SK-N-SH (cell line): Measurements from ENCODE around the gene WNK2. TPM values are rescaled to one million over a fixed set of nuclear protein-coding genes. Genes with fewer than 3 reads are reported as not detected.

Experiments
- CTCF ChIA-PET: fragments of 300-600, 350-600 bp; formaldehyde crosslinking; extraction: SDS; loops from one replicate; lab custom pipeline; 2021; lab: Yijun Ruan, JAX
- POLR2A ChIA-PET: fragments of 350-600 bp; sonication (Branson Sonifier 250); formaldehyde crosslinking; extraction: SDS; loops from one replicate; lab custom pipeline; 2020; ENCODE audit warnings: antibody characterized with exemption, inconsistent platforms; lab: Yijun Ruan, JAX
- DNase-seq: peaks from one replicate; pipeline ENCODE4 v3.0.0; 2012
- H2AFZ ChIP-seq: fragments of 200-600 bp; sonication (generic); 2 replicates; pipeline ENCODE4 v1.8.1; 2016; ENCODE audit warnings: antibody characterized with exemption, mild to moderate bottlenecking, low read depth
- H3F3A ChIP-seq: fragments of 200-600 bp; sonication (generic); replicated peaks from 2 replicates; pipeline ENCODE3; 2016; ENCODE audit warnings: antibody characterized with exemption, mild to moderate bottlenecking; ENCODE audit not compliant: insufficient read depth
- H3K27ac ChIP-seq, 2 experiments: fragments of 200-500 bp in 1 of 2; fragments of 200-600 bp in 1 of 2; sonication (Bioruptor generic) in 1 of 2; sonication (generic), shearing (Covaris generic) in 1 of 2; 2 replicates each; pipeline versions ENCODE4 v1.5.1 to v1.6.1; 2014 to 2016; ENCODE audit warnings: low read depth in 2 of 2, inconsistent platforms in 1 of 2, low read length in 1 of 2, mild to moderate bottlenecking in 1 of 2, mixed read lengths in 1 of 2
- H3K27me3 ChIP-seq: fragments of 200-600 bp; sonication (generic), shearing (Covaris generic); 2 replicates; pipeline ENCODE4 v1.6.1; 2016; ENCODE audit warnings: mixed run types; ENCODE audit not compliant: insufficient read depth
- H3K36me3 ChIP-seq, 2 experiments: fragments of 200-500 bp in 1 of 2; fragments of 200-600 bp in 1 of 2; sonication (Bioruptor generic) in 1 of 2; sonication (generic) in 1 of 2; replicated peaks in 1 of 2; 2 replicates each; pipeline versions ENCODE3 to v1.5.1; 2014 to 2016; ENCODE audit warnings: low read length in 1 of 2, mild to moderate bottlenecking in 1 of 2; ENCODE audit not compliant: insufficient read depth in 2 of 2, control insufficient read depth in 1 of 2
- H3K4me1 ChIP-seq, 2 experiments: fragments of 200-500 bp in 1 of 2; fragments of 200-600 bp in 1 of 2; sonication (Bioruptor generic) in 1 of 2; sonication (generic), shearing (Covaris generic) in 1 of 2; 2 replicates each; pipeline versions ENCODE4 v1.5.1 to v1.6.1; 2014 to 2016; ENCODE audit warnings: low read depth in 1 of 2, low read length in 1 of 2, mixed run types in 1 of 2; ENCODE audit not compliant: insufficient read depth in 2 of 2, control insufficient read depth in 1 of 2
- H3K4me2 ChIP-seq: fragments of 200-600 bp; sonication (generic), shearing (Covaris generic); 2 replicates; pipeline ENCODE4 v1.6.1; 2017; ENCODE audit warnings: mixed run types
- H3K4me3 ChIP-seq, 2 experiments: fragments of 200-500 bp in 1 of 2; fragments of 200-600 bp in 1 of 2; sonication (Bioruptor generic) in 1 of 2; sonication (generic), shearing (Covaris generic) in 1 of 2; 2 replicates each; pipeline versions ENCODE4 v1.5.1 to v1.8.1; 2014 to 2016; ENCODE audit warnings: low read depth in 2 of 2, inconsistent platforms in 1 of 2, low read length in 1 of 2, mild to moderate bottlenecking in 1 of 2, mixed read lengths in 1 of 2, moderate library complexity in 1 of 2
- H3K79me2 ChIP-seq: fragments of 200-600 bp; sonication (generic); 2 replicates; pipeline ENCODE4 v1.8.1; 2017; ENCODE audit warnings: mild to moderate bottlenecking; ENCODE audit not compliant: insufficient read depth
- H3K9ac ChIP-seq: fragments of 200-600 bp; sonication (generic); 2 replicates; pipeline ENCODE4 v1.6.1; 2017; ENCODE audit warnings: mixed run types
- H3K9me2 ChIP-seq: fragments of 200-600 bp; sonication (generic); 2 replicates; pipeline ENCODE4 v1.6.1; 2017; ENCODE audit warnings: mixed run types
- H3K9me3 ChIP-seq: fragments of 200-600 bp; sonication (generic); 2 replicates; pipeline ENCODE4 v1.6.1; 2017; ENCODE audit warnings: mixed run types, mild to moderate bottlenecking, moderate library complexity
- H4K20me1 ChIP-seq: fragments of 200-600 bp; sonication (generic); 2 replicates; pipeline ENCODE4 v1.6.1; 2017; ENCODE audit warnings: mild to moderate bottlenecking, mixed run types; ENCODE audit not compliant: insufficient read depth
- EP300 ChIP-seq, 2 experiments: IDR thresholded peaks; 2 replicates each; pipeline versions ENCODE4 v1.4.0 to v1.6.1; 2012; ENCODE audit warnings: borderline replicate concordance in 1 of 2, low read depth in 1 of 2, low read length in 1 of 2
- EZH2phosphoT487 ChIP-seq: fragments of 200-600 bp; sonication (generic); IDR thresholded peaks from 2 replicates; pipeline ENCODE4 v1.6.1; 2017; ENCODE audit warnings: low read depth, mixed run types, mild to moderate bottlenecking, antibody characterized with exemption, moderate library complexity, borderline replicate concordance
- FOSL2 ChIP-seq: IDR thresholded peaks from 2 replicates; pipeline ENCODE4 v1.4.0; 2012; ENCODE audit warnings: low read depth, mild to moderate bottlenecking, moderate library complexity, borderline replicate concordance
- GABPA ChIP-seq: IDR thresholded peaks from 2 replicates; pipeline ENCODE4 v1.4.0; 2012; ENCODE audit warnings: low read depth, mild to moderate bottlenecking
- MXI1 ChIP-seq: IDR thresholded peaks from 2 replicates; pipeline ENCODE4 v1.6.1; 2012; ENCODE audit warnings: mild to moderate bottlenecking, low read depth, low read length, improper control_type of control experiment
- POLR2AphosphoS5 ChIP-seq: IDR thresholded peaks from 2 replicates; pipeline ENCODE4 v1.6.1; 2012; ENCODE audit warnings: low read depth, low read length
- TAF1 ChIP-seq: IDR thresholded peaks from 2 replicates; pipeline ENCODE4 v1.6.1; 2012; ENCODE audit warnings: low read depth, mild to moderate bottlenecking, low read length, moderate library complexity, borderline replicate concordance
- TEAD4 ChIP-seq: IDR thresholded peaks from 2 replicates; pipeline ENCODE4 v1.4.0; 2012; ENCODE audit warnings: mild to moderate bottlenecking, borderline replicate concordance; ENCODE audit not compliant: insufficient read depth
- YY1 ChIP-seq: IDR thresholded peaks from 2 replicates; pipeline ENCODE4 v1.4.0; 2012; ENCODE audit warnings: low read depth, mild to moderate bottlenecking
- ZBTB33 ChIP-seq: IDR thresholded peaks from 2 replicates; pipeline ENCODE4 v1.4.0; 2012; ENCODE audit warnings: low read depth, borderline replicate concordance
- WGBS: methylation state at CpG from one replicate; pipeline ENCODE4 v1.1.6; 2017; ENCODE audit warnings: low lambda C conversion rate; 5-methylcytosine and 5-hydroxymethylcytosine counted together
- polyA plus RNA-seq, 3 experiments: library from polyadenylated mRNA; depleted of rRNA; stranded (reverse); fragments of >200 nt; gene quantifications; 2 replicates each; pipeline ENCODE4 v1.2.3, GENCODE V29; 2012

The WNK2 gene
- polyA plus RNA-seq, 1 of the 3 experiments (the other 2 are of a cell fraction), result 0.12 TPM

- POLR2A ChIA-PET, result no interaction called here
- H3F3A ChIP-seq, result no peaks in the 10 kb centered on the region
- H4K20me1 ChIP-seq, result no peaks in the 10 kb centered on the region
- H3K27ac ChIP-seq, result no peak overlapping the region
- TF ChIP-seq YY1, result no peak
- no peak for TF ChIP-seq GABPA
- TF ChIP-seq MXI1, result no peak
- no peak for TF ChIP-seq EP300 (IDR thresholded peaks at IDR 0.05; ENCODE audit: borderline replicate concordance in 1 of 2, low read depth in 1 of 2, low read length in 1 of 2)
- no peak for TF ChIP-seq ZBTB33
- TF ChIP-seq FOSL2, result no peak
- no peak for TF ChIP-seq TAF1
- TF ChIP-seq TEAD4, result no peak
- no peaks in the 10 kb centered on the region for H3K9me3 ChIP-seq
- H3K4me3 ChIP-seq, result no peak overlapping the region
- WGBS, result 60% methylated on average over 8 of the region's 8 CpGs
- H3K36me3 ChIP-seq, result no peaks in the 10 kb centered on the region
- peaks cover 0 to 13% of the 10 kb centered on the region in 2 experiments; a peak in 1 of 4 replicates for H3K4me1 ChIP-seq
- no peak overlapping the region for H3K9ac ChIP-seq
- H3K4me2 ChIP-seq, result no peak overlapping the region
- CTCF ChIA-PET, result interaction anchor here (1.1 to 1.4 kb wide), 2 partner anchors 12 to 132 kb away, joined by 3 read pairs; no protein-coding TSS in a partner anchor
- DNase-seq, result no peak
- H2AFZ ChIP-seq, result no peak overlapping the region
- H3K27me3 ChIP-seq, result no peaks in the 10 kb centered on the region
- H3K79me2 ChIP-seq, result no peaks in the 10 kb centered on the region
- H3K9me2 ChIP-seq, result no peaks in the 10 kb centered on the region
Observed at GRCh38 chr9:93170571-93170970, 13.4 kb upstream of the WNK2 start.

- H3K79me2 ChIP-seq, result no peaks in the 10 kb centered on the region
- ChIA-PET CTCF (interaction anchor here (1.1 to 1.3 kb wide), 2 partner anchors 131 to 133 kb away, joined by 3 to 4 read pairs; no protein-coding TSS in a partner anchor), POLR2A (no interaction called here)
- 49% methylated on average over 8 of the region's 8 CpGs for WGBS
- H3K27ac ChIP-seq, result no peak overlapping the region
- no peaks in the 10 kb centered on the region for H3K36me3 ChIP-seq
- H3K4me3 ChIP-seq, result no peak overlapping the region
- H3K9me2 ChIP-seq, result no peaks in the 10 kb centered on the region
- no peak overlapping the region for H3K4me2 ChIP-seq
- no peaks in the 10 kb centered on the region for H3K9me3 ChIP-seq
- H4K20me1 ChIP-seq, result no peaks in the 10 kb centered on the region
- H3F3A ChIP-seq, result no peaks in the 10 kb centered on the region
- no peak overlapping the region for H2AFZ ChIP-seq
- DNase-seq, result no peak
- TF ChIP-seq POLR2AphosphoS5, result no peak
- no peak for TF ChIP-seq EZH2phosphoT487
- TF ChIP-seq, all 33 proteins: peak for 0
- Histone ChIP-seq H3K27me3 (no peaks in the 10 kb centered on the region), H3K9ac (no peak overlapping the region), H3K4me1 (peaks cover 0 to 13% of the 10 kb centered on the region in 2 experiments; a peak in 1 of 4 replicates)
Observed at GRCh38 chr9:93171261-93171990, 12.5 kb upstream of the WNK2 start.
